HG03439 (cell line): Measurements from ENCODE around the gene RAPGEF2.
"Not testable (repeated sequence)": the region's sequence is repeated elsewhere in the genome, so short reads cannot be mapped to it uniquely, and the experiment has no call there.

ENCODE experiments used
- ATAC-seq: cut with Tn5 transposase; IDR thresholded peaks from one replicate; pipeline ENCODE4 v1.9.1; 2021; ENCODE audit warnings: mild to moderate bottlenecking, moderate library complexity; ENCODE audit not compliant: unreplicated experiment

RAPGEF2 gene

DNA sequence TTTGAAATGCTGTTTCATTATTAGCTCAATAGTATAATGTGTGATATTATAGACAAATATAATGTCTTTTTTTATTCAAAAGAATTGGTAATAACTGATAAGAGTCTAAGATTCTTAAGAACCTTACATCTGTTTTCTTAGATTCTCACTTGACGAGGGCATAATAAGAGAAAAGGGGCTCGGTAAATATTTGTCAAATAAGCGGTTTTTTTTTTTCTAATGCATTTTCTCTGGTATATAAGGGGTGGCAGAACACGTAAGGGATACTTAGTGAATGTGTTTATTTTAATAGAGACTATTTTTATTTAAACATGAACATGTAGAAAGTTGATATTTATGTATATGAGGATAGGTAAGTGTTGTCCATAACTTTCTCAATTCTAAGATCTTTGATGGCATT lies 200.6 kb downstream of the RAPGEF2 start:
- ATAC-seq, result no peak

DNA sequence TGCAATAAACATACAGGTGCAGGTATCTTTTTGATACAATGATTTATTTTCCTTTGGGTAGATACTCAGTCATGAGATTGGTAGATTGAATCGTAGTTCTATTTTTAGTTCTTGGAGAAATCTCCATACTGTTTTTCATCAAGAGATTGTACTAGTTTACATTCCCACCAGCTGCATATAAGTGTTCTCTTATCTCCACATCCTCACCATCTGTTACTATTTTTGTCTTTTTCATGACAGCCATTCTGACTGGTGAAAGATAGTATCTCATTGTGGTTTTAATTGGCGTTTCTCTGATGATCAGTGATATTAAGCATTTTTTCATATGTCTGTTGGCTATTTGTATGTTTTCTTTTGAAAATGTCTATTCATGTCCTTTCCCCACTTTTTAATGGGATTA lies 202.2 kb downstream of the RAPGEF2 start:
- ATAC-seq, result no peak

DNA sequence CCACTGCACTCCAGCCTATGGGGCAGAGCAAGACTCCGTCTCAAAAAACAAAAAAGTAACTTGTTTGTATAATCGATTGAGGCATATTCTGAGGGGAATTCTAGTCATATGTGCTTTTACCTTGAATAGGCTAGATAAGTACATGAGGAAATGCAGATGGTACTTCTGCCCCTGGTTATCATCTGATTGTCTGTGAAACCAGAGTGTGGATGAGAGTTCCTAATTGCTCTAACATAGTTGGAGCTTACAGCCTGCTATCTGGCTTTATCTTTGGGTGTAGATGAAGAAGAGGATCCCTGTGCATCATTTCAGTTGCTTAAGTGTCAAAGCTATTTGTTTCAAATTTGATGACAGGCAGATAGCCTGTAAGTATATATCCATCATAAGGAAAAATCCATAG lies 205.1 kb downstream of the RAPGEF2 start:
- no peak for ATAC-seq

DNA sequence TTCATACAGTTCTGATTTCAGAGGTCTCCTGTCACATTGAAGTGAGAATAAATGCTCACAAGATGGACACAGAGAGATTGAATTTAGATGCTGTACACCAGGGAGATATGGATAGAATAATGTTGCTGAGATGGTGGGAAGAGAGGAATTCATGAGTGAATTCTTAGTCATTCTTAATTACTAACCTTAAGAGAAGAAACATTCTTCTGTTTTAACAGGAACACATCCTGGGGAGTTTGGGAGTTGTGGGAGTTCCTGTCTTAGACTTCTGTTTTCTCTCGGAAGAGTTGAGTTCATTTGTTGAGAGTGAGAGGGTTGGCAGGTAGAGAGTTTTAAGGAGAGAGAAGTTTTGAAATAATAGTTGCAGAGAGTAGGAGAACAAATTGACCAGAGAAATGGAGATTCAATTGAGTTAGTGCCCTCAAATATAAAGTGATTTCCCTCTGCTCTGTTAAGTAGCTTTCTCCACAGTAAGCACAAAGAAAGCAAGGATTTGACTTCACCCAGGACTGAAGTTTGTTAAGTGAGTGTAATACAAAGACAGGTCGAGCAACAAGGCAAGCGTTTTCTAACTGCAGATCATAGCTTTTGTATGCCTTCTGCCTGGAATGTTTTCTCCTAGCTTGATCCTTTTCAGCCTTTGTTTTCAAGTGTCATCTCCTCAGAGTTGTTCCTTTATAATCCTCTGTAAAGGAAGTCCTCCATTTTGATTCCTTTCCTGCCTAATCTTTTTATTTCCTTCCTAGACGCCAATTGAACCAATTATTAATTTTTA lies 205.9 kb downstream of the RAPGEF2 start:
- no peak for ATAC-seq

DNA sequence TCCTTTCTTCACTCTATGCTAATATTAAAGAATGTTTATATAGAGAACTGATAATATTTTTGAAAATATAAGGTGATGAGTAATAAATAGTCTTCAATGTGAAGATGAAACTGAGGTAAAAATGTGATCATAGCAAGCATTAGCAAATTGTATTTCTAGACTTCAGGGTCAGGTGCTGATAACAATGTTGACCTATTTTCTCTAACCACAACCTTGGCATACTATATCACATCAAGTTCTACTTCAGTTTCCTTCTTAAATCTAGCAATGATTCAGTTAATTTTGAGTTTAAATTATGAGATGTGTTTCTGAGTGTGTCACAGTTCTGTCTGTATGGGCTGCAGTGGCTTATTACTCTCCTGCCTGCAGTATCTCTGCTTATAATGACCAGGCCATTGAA lies 209.4 kb downstream of the RAPGEF2 start:
- ATAC-seq, result no peak

DNA sequence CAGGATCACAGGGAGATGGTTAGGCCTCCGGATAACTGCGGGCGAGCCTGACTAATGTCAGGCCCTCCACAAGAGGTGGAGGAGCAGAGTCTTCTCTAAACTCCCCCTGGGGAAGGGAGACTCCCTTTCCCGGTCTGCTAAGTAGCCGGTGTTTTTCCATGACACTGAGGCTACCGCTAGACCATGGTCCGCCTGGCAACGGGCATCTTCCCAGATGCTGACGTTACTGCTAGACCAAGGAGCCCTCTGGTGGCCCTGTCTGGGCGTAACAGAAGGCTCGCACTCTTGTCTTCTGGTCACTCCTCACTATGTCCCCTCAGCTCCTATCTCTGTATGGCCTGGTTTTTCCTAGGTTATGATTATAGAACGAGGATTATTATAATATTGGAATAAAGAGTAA lies 213.0 kb downstream of the RAPGEF2 start:
- not testable (repeated sequence) for ATAC-seq

DNA sequence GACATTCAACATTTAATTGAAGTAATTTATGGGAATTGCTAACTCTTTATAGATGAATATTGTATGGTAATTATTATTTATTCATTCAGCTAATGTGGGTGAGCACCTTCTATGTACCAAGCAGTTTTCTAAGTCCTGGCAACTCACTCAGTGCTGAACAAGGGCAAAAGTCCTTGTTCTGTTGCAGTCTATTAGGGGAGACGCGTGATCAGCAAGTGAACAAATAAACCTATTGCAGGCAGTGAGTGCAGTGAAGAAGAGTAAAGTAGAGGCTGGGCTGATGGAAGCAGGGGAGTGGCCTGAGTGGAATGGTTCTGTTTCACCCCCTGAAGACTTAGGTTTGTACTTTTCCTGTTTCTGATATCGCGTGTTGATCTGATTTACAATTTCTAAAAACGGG lies 214.3 kb downstream of the RAPGEF2 start:
- no peak for ATAC-seq

DNA sequence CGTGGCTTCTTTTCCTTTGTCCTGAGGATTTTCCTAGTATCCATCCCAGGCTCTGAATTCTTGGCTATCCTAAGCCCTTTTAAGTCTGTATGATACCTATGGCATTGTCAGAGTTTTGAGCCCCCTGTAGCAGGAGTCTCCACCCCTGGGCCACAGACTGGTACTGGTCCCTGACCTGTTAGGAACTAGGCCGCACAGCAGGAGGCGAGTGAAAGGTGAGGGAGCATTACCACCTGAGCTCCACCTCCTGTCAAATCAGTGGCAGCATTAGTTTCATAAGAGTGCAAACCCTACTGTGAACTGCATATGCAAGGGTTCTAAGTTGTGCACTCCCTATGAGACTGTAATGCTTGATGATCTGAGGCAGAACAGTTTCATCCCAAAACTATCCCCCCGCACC lies 216.1 kb downstream of the RAPGEF2 start:
- no peak for ATAC-seq

DNA sequence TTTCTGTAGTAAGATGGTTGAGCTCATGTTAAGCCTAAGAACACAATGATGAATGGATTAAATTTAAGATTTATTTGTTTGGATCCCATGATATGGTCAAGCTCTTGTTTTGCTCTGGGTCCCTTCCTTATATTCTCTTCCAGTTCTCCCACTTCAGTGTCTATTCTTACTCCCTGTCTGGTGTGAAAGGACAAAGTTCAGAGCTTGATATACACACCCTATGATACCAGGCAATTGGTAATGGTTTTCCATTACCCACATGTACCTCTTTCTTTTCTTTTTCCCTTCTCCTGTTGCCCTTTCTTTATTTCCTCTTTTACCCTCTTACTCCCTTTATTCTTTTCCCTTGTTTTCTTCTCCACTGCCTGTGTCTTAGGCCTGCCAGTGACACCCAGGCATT lies 223.6 kb downstream of the RAPGEF2 start:
- ATAC-seq, result no peak

DNA sequence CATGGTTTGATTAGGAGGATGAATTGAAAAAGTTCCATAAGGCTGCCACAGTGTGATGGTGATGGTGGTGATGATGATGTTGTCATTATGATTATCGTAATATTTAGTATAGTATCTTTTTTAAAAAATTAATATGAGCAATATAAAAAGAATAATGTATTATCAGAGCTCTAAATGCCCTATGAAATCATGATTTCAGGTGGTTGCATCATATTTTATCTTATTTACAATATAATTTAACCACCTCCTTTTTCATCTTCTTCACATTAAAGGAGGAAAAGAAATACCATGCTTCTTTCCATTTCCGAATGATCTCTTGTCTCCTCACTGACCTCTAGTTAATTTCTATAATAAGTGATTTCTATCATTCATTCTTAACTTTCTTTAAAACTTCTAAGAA lies 225.9 kb downstream of the RAPGEF2 start:
- ATAC-seq, result no peak

DNA sequence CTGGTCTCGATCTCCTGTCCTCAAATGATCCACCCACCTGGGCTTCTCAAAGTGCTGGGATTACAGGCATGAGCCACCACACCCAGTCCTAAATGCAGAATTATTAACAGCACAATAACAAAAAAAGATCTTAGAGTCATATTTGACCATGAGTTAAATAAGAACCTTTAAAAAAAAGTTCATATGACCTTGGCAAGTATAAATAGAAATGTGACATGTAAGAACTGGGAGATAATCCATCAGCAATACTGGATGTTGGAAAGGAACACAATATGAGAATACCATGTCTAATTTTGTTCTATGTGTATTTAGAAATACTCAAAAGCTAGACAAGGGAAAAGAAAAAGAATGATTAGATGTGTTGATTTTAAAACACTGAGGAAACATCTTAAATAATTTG lies 231.6 kb downstream of the RAPGEF2 start:
- no peak for ATAC-seq

DNA sequence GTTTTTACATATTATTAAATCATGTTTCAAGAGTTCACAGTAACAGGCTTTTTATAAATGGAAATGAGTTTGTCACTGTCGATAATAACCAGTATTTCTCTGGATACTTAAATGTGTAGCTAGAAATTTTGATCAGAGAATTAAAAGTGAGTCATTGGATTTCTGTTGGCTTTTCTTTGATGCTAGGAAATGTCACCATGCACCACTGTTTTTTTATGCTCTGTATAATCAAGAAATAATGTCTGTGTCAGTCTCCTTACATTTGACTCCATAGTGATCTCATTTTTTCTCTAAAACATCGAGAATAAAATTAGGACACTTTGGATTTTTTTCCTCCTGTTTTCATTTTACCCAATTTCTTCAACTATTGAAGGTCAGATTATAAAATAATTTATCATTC lies 234.2 kb downstream of the RAPGEF2 start:
- ATAC-seq, result no peak

DNA sequence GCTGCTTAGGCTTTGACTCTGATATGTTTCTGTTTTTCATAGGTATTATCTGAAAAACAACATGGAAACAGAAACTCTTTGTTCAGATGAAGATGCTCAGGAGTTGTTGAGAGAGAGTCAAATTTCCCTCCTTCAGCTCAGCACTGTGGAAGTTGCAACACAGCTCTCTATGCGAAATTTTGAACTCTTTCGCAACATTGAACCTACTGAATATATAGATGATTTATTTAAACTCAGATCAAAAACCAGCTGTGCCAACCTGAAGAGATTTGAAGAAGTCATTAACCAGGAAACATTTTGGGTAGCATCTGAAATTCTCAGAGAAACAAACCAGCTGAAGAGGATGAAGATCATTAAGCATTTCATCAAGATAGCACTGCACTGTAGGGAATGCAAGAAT lies 238.6 kb downstream of the RAPGEF2 start:
- no peak for ATAC-seq

DNA sequence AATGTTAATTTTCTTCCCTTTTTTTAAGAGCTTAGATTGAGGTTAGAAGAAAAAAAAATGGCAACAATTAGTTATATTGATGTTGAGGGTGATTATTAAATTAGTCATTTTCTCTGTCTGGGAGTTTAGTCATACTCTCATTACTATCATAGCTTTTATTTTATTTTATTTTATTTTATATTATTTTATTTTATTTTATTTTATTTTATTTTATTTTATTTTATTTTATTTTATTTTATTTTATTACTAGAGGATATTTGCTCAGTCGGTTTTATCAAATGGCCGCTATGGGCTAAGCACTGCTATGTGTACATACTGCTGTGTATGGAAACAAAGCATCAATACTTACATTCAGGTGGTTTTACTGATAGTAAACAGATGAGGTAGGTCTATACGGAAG lies 239.5 kb downstream of the RAPGEF2 start:
- no peak for ATAC-seq

DNA sequence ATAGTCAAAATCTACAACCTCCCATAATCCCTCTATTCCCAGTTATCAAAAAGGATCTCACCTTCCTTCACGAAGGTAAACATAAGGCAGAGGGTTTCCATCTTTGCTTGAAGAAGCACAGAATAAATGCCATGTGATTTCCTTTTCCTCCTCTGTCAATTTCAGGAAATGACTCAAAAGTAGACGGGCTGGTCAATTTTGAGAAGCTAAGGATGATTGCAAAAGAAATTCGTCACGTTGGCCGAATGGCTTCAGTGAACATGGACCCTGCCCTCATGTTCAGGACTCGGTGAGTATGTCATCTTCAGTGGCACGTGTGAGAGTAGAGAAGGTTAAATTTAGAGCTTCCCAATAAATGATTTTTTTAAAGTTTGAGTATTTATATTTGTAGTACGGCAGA lies 240.2 kb downstream of the RAPGEF2 start:
- no peak for ATAC-seq

DNA sequence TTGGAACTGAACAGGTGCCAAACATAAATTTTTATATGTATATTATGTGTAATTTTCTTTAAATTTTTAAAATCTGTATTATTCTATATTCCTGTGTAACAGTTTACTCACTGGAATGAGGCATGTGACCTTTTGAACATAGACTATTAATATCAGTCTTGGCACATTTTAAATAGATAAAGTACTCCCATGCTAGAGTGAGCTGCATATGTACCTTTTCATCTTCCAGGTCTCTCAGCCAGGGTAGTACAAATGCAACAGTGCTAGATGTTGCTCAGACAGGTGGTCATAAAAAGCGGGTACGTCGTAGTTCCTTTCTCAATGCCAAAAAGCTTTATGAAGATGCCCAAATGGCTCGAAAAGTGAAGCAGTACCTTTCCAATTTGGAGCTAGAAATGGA lies 242.0 kb downstream of the RAPGEF2 start:
- ATAC-seq, result no peak

DNA sequence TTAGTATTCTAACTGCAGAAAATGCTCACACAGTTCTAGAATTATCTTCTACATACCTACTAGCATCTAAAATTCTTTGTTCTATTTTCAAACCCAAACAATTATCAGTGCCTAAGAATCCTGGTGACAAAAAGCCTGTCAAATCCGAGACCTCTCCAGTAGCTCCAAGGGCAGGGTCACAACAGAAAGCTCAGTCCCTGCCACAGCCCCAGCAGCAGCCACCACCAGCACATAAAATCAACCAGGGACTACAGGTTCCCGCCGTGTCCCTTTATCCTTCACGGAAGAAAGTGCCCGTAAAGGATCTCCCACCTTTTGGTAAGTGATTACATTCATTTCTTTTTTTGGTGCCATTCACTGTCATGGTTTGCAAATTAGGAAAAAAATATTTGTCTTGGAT lies 243.8 kb downstream of the RAPGEF2 start:
- ATAC-seq, result no peak

DNA sequence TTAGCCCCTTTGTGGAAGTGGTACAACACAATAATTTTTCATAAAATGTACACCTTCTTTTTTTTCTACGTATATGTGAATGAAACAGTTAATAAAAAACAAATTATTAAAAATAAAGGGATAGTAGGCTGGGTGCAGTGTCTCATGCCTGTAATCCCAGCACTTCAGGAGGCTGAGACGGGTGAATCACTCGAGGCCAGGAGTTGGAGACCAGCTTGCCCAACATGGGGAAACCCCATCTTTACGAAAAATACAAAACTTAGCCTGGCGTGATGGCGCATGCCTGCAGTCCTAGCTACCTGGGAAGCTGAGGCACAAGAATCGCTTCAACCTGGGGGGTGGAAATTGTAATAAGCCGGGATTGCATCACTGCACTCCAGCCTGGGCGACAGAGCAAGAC lies 244.9 kb downstream of the RAPGEF2 start:
- ATAC-seq, result no peak

DNA sequence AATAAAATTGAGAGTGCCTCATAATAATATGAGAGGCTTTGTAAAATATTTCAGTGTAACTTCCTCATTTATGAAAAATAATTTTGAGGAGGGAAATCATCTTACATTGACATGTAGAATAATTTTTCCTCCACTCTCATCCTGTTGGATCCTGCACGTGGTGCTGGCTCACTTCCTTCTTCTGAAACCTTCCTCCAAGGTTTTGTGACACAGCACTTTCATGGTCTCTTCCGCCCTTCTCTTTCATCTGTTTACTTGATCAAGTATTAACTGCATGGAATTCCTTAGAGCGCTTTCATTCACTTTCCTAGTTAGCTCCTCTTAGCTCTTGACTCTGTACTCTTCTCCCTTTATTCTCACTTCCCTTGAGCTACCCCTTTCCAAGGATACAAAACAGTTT lies 246.5 kb downstream of the RAPGEF2 start:
- no peak for ATAC-seq

DNA sequence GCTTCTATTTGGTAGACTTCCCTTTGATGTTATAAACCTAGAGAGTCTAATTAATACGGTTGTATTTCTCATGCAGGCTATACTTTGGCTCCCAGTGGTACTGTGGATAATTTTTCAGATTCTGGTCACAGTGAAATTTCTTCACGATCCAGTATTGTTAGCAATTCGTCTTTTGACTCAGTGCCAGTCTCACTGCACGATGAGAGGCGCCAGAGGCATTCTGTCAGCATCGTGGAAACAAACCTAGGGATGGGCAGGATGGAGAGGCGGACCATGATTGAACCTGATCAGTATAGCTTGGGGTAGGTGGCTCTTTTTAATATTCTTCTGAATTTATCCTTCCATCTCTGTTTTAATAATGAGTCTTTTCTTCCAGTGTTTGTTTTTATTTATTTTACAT lies 249.7 kb downstream of the RAPGEF2 start:
- ATAC-seq, result no peak

DNA sequence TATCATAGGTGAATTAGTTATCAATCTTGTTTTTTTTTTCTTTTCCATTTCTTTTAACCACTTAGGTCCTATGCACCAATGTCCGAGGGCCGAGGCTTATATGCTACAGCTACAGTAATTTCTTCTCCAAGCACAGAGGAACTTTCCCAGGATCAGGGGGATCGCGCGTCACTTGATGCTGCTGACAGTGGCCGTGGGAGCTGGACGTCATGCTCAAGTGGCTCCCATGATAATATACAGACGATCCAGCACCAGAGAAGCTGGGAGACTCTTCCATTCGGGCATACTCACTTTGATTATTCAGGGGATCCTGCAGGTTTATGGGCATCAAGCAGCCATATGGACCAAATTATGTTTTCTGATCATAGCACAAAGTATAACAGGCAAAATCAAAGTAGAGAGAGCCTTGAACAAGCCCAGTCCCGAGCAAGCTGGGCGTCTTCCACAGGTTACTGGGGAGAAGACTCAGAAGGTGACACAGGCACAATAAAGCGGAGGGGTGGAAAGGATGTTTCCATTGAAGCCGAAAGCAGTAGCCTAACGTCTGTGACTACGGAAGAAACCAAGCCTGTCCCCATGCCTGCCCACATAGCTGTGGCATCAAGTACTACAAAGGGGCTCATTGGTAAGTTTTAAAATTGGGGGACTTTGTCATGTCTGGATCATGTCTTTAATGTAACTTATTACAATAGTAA lies 250.7 kb downstream of the RAPGEF2 start:
- no peak for ATAC-seq

DNA sequence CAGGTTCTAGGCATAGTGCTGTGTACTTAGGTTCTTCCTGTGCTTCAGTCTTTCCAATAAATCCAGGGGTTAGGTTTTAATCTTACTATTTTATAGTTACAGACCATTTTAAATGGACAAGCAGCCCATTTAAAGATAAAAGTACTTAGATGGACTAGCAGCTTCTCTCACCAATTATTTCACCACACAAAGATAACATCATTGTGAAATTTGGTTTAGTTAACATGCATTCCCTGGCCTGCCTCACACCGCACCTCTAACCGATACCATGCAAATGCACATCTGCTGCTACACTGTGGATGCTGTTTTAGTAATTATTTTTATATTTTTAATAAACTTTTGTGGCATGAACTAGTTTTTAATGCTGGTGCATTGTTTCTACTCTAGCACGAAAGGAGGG lies 252.6 kb downstream of the RAPGEF2 start:
- ATAC-seq, result no peak

DNA sequence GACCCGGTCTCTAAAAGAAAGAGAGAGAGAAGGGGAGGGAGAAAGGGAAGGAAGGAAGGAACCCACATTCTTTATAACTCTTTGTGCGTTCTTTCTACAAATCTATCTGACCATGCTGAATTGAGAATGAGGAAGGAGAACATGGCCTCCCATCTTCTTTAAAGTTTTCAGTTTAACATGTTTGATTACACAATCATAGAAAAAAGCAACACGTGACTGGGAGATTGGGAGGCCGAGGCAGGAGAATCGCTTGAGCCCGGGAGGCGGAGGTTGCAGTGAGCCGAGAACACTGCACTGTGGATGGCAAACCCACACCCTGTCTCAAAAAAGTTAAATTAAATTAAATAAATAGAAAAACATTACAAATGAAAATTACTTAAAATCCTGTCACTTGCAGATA lies 254.5 kb downstream of the RAPGEF2 start:
- no peak for ATAC-seq
